ES-I3 (cell line): Measurements from ENCODE around the gene SLC15A2.

Experiments
- H3K36me3 ChIP-seq: 2 replicates; pipeline ENCODE4 v1.6.1; 2013; ENCODE audit warnings: mild to moderate bottlenecking, low read length, control low read depth, moderate library complexity; ENCODE audit not compliant: insufficient read depth
- H3K4me1 ChIP-seq: 2 replicates; pipeline ENCODE4 v1.6.1; 2013; ENCODE audit warnings: mild to moderate bottlenecking, control low read depth, low read length; ENCODE audit not compliant: insufficient read depth
- H3K9ac ChIP-seq: 2 replicates; pipeline ENCODE4 v1.6.1; 2013; ENCODE audit warnings: low read depth, mild to moderate bottlenecking, low read length, moderate library complexity
- H3K9me3 ChIP-seq: 2 replicates; pipeline ENCODE4 v1.6.1; 2013; ENCODE audit warnings: mild to moderate bottlenecking, low read length, moderate library complexity; ENCODE audit not compliant: control insufficient read depth, insufficient read depth

SLC15A2 gene

GRCh38 chr3:121948641-121949040, 54.4 kb downstream of the SLC15A2 start:
- Histone ChIP-seq H3K36me3 (no peaks in the 10 kb centered on the region), H3K9ac (no peak overlapping the region), H3K4me1 (no peaks in the 10 kb centered on the region), H3K9me3 (no peaks in the 10 kb centered on the region; the same call in 1 of the 2 replicates)

GRCh38 chr3:121951291-121951919, 57.2 kb downstream of the SLC15A2 start:
- H3K4me1 ChIP-seq, result no peaks in the 10 kb centered on the region
- no peaks in the 10 kb centered on the region; the same call in 1 of the 2 replicates for H3K9me3 ChIP-seq
- no peak overlapping the region for H3K9ac ChIP-seq
- no peaks in the 10 kb centered on the region for H3K36me3 ChIP-seq

GRCh38 chr3:121956363-121956762, 62.2 kb downstream of the SLC15A2 start:
- H3K9me3 ChIP-seq, result no peaks in the 10 kb centered on the region; the same call in 1 of the 2 replicates
- no peak overlapping the region for H3K9ac ChIP-seq
- H3K36me3 ChIP-seq, result no peaks in the 10 kb centered on the region
- no peaks in the 10 kb centered on the region for H3K4me1 ChIP-seq

GRCh38 chr3:121957674-121958415, 63.6 kb downstream of the SLC15A2 start:
- no peaks in the 10 kb centered on the region for H3K4me1 ChIP-seq
- H3K9ac ChIP-seq, result no peak overlapping the region

GRCh38 chr3:121958801-121959200, 64.6 kb downstream of the SLC15A2 start:
- no peaks in the 10 kb centered on the region for H3K4me1 ChIP-seq
- no peak overlapping the region for H3K9ac ChIP-seq
- no peaks in the 10 kb centered on the region for H3K9me3 ChIP-seq
- no peaks in the 10 kb centered on the region for H3K36me3 ChIP-seq

More at GRCh38 chr3:121957674-121958415, 63.6 kb downstream of the SLC15A2 start:
- Histone ChIP-seq H3K9me3 (no peaks in the 10 kb centered on the region), H3K36me3 (no peaks in the 10 kb centered on the region)

GRCh38 chr3:121961283-121961682, 67.1 kb downstream of the SLC15A2 start:
- Histone ChIP-seq H3K9me3 (no peaks in the 10 kb centered on the region), H3K9ac (no peak overlapping the region)

GRCh38 chr3:121962443-121962842, 68.2 kb downstream of the SLC15A2 start:
- Histone ChIP-seq H3K4me1 (no peaks in the 10 kb centered on the region), H3K9ac (no peak overlapping the region), H3K36me3 (no peaks in the 10 kb centered on the region), H3K9me3 (no peaks in the 10 kb centered on the region)

More at GRCh38 chr3:121961283-121961682, 67.1 kb downstream of the SLC15A2 start:
- H3K36me3 ChIP-seq, result no peaks in the 10 kb centered on the region
- no peaks in the 10 kb centered on the region for H3K4me1 ChIP-seq

- Histone ChIP-seq H3K9me3 (no peaks in the 10 kb centered on the region), H3K36me3 (no peaks in the 10 kb centered on the region), H3K9ac (no peak overlapping the region), H3K4me1 (no peaks in the 10 kb centered on the region)
Measured at GRCh38 chr3:121963608-121964007, 69.4 kb downstream of the SLC15A2 start.

GRCh38 chr3:121969631-121970030, 75.4 kb downstream of the SLC15A2 start:
- H3K9ac ChIP-seq, result no peak overlapping the region
- no peaks in the 10 kb centered on the region for H3K9me3 ChIP-seq
- no peaks in the 10 kb centered on the region for H3K4me1 ChIP-seq
- no peaks in the 10 kb centered on the region for H3K36me3 ChIP-seq

- no peak overlapping the region for H3K9ac ChIP-seq
- H3K9me3 ChIP-seq, result no peaks in the 10 kb centered on the region
- H3K4me1 ChIP-seq, result no peaks in the 10 kb centered on the region
- H3K36me3 ChIP-seq, result no peaks in the 10 kb centered on the region
Measured at GRCh38 chr3:121970047-121970446, 75.8 kb downstream of the SLC15A2 start.

- H3K9me3 ChIP-seq, result no peaks in the 10 kb centered on the region
- H3K9ac ChIP-seq, result no peak overlapping the region
- H3K36me3 ChIP-seq, result no peaks in the 10 kb centered on the region
- H3K4me1 ChIP-seq, result no peaks in the 10 kb centered on the region
Measured at GRCh38 chr3:121974601-121975111, 80.5 kb downstream of the SLC15A2 start.

GRCh38 chr3:121975702-121976302, 81.6 kb downstream of the SLC15A2 start:
- no peaks in the 10 kb centered on the region for H3K4me1 ChIP-seq

GRCh38 chr3:121976727-121977126, 82.5 kb downstream of the SLC15A2 start:
- no peaks in the 10 kb centered on the region for H3K9me3 ChIP-seq
- no peaks in the 10 kb centered on the region for H3K4me1 ChIP-seq
- H3K9ac ChIP-seq, result no peak overlapping the region
- no peaks in the 10 kb centered on the region for H3K36me3 ChIP-seq

More at GRCh38 chr3:121975702-121976302, 81.6 kb downstream of the SLC15A2 start:
- Histone ChIP-seq H3K36me3 (no peaks in the 10 kb centered on the region), H3K9ac (no peak overlapping the region), H3K9me3 (no peaks in the 10 kb centered on the region)

- Histone ChIP-seq H3K4me1 (no peaks in the 10 kb centered on the region), H3K9me3 (peaks cover 7% of the 10 kb centered on the region; the same call in 1 of the 2 replicates), H3K9ac (no peak overlapping the region), H3K36me3 (no peaks in the 10 kb centered on the region)
Measured at GRCh38 chr3:121979246-121979645, 85.0 kb downstream of the SLC15A2 start.
